Stimulated activated CD4-positive, alpha-beta T cell treated with anti-CD3 and anti-CD28 coated beads, Interleukin-4, amount 100 ng/mL, for 48 hours (primary cell): ENCODE measurements around the gene PCBP1.
"Not testable (repeated sequence)": the region's sequence is repeated elsewhere in the genome, so short reads cannot be mapped to it uniquely, and the experiment has no call there.

Experiments used
- DNase-seq, 2 donors: peaks; one replicate each; pipeline ENCODE4 v3.0.0-alpha.2; 2020; ENCODE audit warnings: low read depth in 2 of 2

Gene PCBP1

GRCh38 chr2:70124983-70125480 lies 37.8 kb downstream of the PCBP1 start:
- DNase-seq, result no peak

DNA sequence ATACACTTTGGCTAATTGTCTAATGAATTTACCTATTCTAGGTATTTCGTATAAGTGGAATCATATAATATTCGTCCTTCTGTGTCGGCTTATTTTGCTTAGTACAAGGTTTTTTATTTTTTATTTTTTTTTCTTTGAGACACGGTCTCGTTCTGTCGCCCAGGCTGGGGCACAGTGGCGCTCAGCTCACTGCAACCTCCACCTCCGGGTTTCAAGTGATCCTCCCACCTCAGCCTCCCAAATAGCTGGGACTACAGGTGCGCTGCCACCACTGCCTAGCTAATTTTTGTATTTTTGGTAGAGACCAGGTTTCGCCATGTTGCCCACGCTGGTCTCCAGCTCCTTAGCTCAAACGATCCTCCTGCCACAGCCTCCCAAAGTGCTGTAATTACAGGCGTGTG lies 38.2 kb downstream of the PCBP1 start:
- DNase-seq, result no peak

- DNase-seq, result no peak
These were observed 39.1 kb downstream of the PCBP1 start for GRCh38 chr2:70126413-70126812.

- DNase-seq, result no peak
These were observed 40.7 kb downstream of the PCBP1 start for GRCh38 chr2:70128005-70128404.

GRCh38 chr2:70131344-70132143 lies 44.3 kb downstream of the PCBP1 start:
- DNase-seq, result not testable (repeated sequence)

DNA sequence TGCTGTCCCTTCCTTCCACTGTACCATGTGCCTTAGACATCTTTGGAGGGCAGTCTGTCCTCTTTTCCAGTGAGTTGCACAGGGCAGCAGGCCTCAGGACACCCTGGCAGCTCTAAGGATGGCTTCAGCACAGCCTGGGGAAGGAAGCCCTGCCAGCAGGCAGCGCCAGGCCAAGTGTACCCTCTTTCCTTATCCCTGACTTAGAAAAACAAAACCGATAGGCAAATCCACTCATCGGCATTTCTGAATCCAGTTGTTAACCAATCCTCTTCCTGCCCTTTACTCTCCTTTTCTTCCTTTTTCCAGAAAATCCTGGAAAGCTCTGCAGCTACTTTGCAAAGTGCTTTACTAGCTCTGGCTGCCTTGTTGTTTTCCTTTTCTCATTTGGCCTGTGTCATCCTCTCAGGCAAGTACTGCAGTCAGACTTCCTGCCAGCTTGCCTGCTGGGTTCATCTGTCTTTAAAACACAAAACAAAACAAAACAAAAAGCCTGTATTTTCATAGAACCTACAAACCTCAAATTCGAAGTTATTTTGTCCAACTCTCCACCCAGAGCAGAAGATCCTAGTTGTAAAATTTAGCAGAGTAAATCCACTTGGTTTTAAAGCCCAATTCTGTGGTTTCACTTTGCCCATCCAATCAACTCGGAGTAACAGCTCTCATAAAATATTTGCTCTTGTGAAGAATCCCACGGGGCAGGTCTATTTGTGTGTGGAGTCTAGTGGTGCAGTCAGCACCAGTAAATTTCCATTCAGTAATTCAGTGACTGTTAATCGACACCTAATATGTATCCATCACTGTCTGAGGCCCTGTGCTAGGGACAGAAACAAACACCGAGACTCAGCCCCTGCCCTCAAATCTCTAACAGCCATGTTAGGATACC lies 45.2 kb downstream of the PCBP1 start:
- DNase-seq, result no peak

DNA sequence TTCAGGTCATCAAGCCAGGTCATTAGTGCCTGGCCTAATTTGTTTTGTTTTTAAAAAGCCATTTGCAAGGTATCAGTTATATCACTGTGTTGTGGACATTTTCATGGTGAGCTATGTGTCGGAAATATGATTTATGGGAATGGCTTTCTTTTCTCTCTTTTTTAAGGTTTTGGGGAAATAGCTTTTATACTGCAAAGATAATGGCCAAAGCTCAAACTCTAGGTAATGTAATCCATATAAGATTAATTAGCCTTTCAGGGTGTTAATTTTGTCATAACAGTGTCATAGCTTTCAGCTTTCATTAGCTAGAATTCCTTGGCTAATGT lies 45.8 kb downstream of the PCBP1 start:
- no peak for DNase-seq

GRCh38 chr2:70133491-70134322 lies 46.4 kb downstream of the PCBP1 start:
- DNase-seq, result no peak

DNA sequence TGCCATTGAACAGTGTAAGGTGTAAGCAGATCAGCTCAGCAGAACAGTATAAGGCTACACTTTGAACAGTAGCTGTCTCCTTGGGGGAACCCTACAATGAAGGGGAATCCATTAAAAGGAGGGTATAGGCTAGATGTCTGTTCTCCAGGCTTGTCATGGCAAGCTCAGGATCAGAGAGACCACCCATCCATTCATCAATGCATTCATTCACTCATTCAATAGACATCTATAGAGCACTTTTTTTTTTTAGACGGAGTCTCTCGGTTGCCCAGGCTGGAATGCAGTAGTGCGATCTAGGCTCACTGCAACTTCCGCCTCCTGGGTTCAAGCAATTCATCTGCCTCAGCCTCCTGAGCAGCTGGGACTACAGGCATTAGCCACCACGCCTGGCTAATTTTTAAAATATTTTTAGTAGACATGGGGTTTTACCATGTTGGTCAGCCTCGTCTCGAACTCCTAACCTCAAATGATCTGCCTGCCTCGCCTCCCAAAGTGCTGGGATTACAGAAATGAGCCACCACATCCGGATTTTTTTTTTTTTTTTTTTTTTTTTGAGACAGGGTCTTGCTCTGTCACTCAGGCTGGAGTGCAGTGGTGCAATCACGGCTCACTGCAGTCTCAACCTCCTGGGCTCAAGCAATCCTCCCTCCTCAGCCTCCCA lies 47.2 kb downstream of the PCBP1 start:
- not testable (repeated sequence) for DNase-seq
